NT2/D1 (cell line): ENCODE results near the gene EPB41L5.

Experiments used
- SUZ12 ChIP-seq: IDR thresholded peaks from 2 replicates; pipeline ENCODE4 v1.6.1; 2011; ENCODE audit not compliant: insufficient read length, insufficient read depth; ENCODE audit errors: extremely low read depth
- YY1 ChIP-seq: IDR thresholded peaks from 2 replicates; pipeline ENCODE4 v1.6.1; 2011; ENCODE audit not compliant: insufficient read length, insufficient read depth
- ZNF274 ChIP-seq: IDR thresholded peaks from 2 replicates; pipeline ENCODE4 v1.6.1; 2011; ENCODE audit warnings: mild to moderate bottlenecking, low read depth, low read length

- TF ChIP-seq ZNF274 (no peak), SUZ12 (no peak), YY1 (no peak)
These were observed 14.0 kb downstream of the EPB41L5 start for GRCh38 chr2:120026890-120027289.
